HepG2 (cell line): ENCODE results near the gene CRIP1. TPM values are rescaled to one million over a fixed set of nuclear protein-coding genes. Genes with fewer than 3 reads are reported as not detected.

Source experiments
- ATAC-seq: fragments of 200-7000 bp; cut with Tn5 transposase; 3 replicates; pipeline ENCODE4 v1.9.1; 2020; ENCODE audit warnings: mild to moderate bottlenecking, moderate library complexity
- BruUV-seq: library from RNA; stranded (reverse); fragments of 400-500 nt; replicated peaks from 2 replicates; lab custom pipeline; 2021; lab: Mats Ljungman, UMichigan
- CTCF ChIA-PET: fragments of 300-600 bp; formaldehyde crosslinking; extraction: SDS; loops from one replicate; lab custom pipeline; 2021; ENCODE audit warnings: low total read pairs, inconsistent platforms, low intra/inter-chr PET ratio; lab: Yijun Ruan, JAX
- POLR2A ChIA-PET: fragments of 350-600 bp; sonication (Branson Sonifier 250); formaldehyde crosslinking; loops from one replicate; lab custom pipeline; 2020; ENCODE audit warnings: antibody characterized with exemption, inconsistent platforms; lab: Yijun Ruan, JAX
- DNase-seq: peaks from one replicate; pipeline ENCODE4 v3.0.0-alpha.2; 2015; ENCODE audit warnings: low spot score
- FAIRE-seq: peaks from 3 replicates; lab custom pipeline; 2011; peaks lifted over from hg19 to GRCh38; lab: Jason Lieb, UNC
- H2AFZ ChIP-seq: one replicate; pipeline ENCODE4 v1.6.1; 2011; ENCODE audit warnings: low read length, inconsistent platforms
- H3K27ac ChIP-seq: fragments of 300-600 bp; 3 replicates; pipeline ENCODE4 v1.8.0; 2011; ENCODE audit warnings: mixed run types, mild to moderate bottlenecking, mixed read lengths, low read length, inconsistent platforms; ENCODE audit not compliant: insufficient read depth; ENCODE audit errors: extremely low read length
- H3K27me3 ChIP-seq, 2 experiments: fragments of 200-600 bp in 1 of 2; 2 replicates in 1 of 2; 3 replicates in 1 of 2; pipeline versions ENCODE4 v1.6.0 to v1.8.0; 2011; ENCODE audit warnings: low read length in 2 of 2, mild to moderate bottlenecking in 2 of 2, moderate library complexity in 2 of 2, inconsistent platforms in 1 of 2; ENCODE audit not compliant: insufficient read depth in 2 of 2, control insufficient read depth in 1 of 2
- H3K36me3 ChIP-seq, 2 experiments: fragments of 200-600 bp in 1 of 2; replicated peaks in 1 of 2; 2 replicates in 1 of 2; 3 replicates in 1 of 2; pipeline versions ENCODE4 v1.5.1 to v1.8.0; 2011; ENCODE audit warnings: low read length in 2 of 2, inconsistent platforms in 1 of 2; ENCODE audit not compliant: insufficient read depth in 2 of 2, control insufficient read depth in 1 of 2
- H3K4me1 ChIP-seq: 2 replicates; pipeline ENCODE4 v1.5.1; 2012; ENCODE audit warnings: low read length, inconsistent platforms; ENCODE audit not compliant: insufficient read depth
- H3K4me2 ChIP-seq: 2 replicates; pipeline ENCODE4 v1.6.0; 2011; ENCODE audit warnings: low read depth, low read length, inconsistent platforms
- H3K4me3 ChIP-seq, 3 experiments: fragments of 200-600 bp in 1 of 3; sonication (generic), shearing (Covaris generic) in 1 of 3; replicated peaks in 1 of 3; 2 replicates each; pipeline ENCODE4 v1.5.1; 2011 to 2016; ENCODE audit warnings: low read length in 3 of 3, inconsistent platforms in 2 of 3, low read depth in 2 of 3, mild to moderate bottlenecking in 2 of 3, control low read depth in 1 of 3, mixed read lengths in 1 of 3; ENCODE audit not compliant: insufficient read depth in 1 of 3
- H3K79me2 ChIP-seq: one replicate; pipeline ENCODE4 v1.6.1; 2011; ENCODE audit warnings: low read length, inconsistent platforms; ENCODE audit not compliant: insufficient read depth
- H3K9ac ChIP-seq: 2 replicates; pipeline ENCODE4 v1.6.0; 2011; ENCODE audit warnings: mild to moderate bottlenecking, low read depth, low read length, inconsistent platforms; ENCODE audit not compliant: insufficient read depth
- H3K9me3 ChIP-seq: 2 replicates; pipeline ENCODE4 v1.5.1; 2012; ENCODE audit warnings: mild to moderate bottlenecking, low read length
- H4K20me1 ChIP-seq: 2 replicates; pipeline ENCODE4 v1.6.0; 2011; ENCODE audit warnings: inconsistent platforms, mild to moderate bottlenecking, low read length, moderate library complexity; ENCODE audit not compliant: insufficient read depth
- FOXP1 ChIP-seq, 2 experiments: fragments of 450-650 bp in 1 of 2; IDR thresholded peaks; 2 replicates each; pipeline ENCODE4 v1.6.1; 2017 to 2018; ENCODE audit warnings: antibody characterized with exemption in 1 of 2
- ZNF121 ChIP-seq: sonication (generic); formaldehyde crosslinking; IDR thresholded peaks from 2 replicates; pipeline ENCODE4 v1.5.0; 2020; ENCODE audit warnings: mild to moderate bottlenecking, missing genetic modification reagents
- WGBS: methylation state at CpG from one replicate; pipeline ENCODE4 v1.1.6; 2017; ENCODE audit warnings: low lambda C conversion rate; 5-methylcytosine and 5-hydroxymethylcytosine counted together
- in situ Hi-C: cut with HindIII; loops from 2 replicates; pipeline ENCODE4 v1.10.0; 2017; ENCODE audit warnings: low pct_unique_long_range_greater_than_20kb; ENCODE audit not compliant: extremely low pct_ligation_motif_present
- intact Hi-C: fragments of 100-400 bp; cut with micrococcal nuclease; formaldehyde crosslinking; loops from one replicate; pipeline ENCODE4 v1.10.0; 2022; ENCODE audit not compliant: unreplicated experiment
- polyA plus RNA-seq, 8 experiments: library from polyadenylated mRNA; depleted of rRNA in 3 of 8; stranded (reverse) in 7 of 8; unstranded in 1 of 8; fragments of >200 nt; fragmentation: Illumina TruSeq in 4 of 8; extraction: Trizol in 4 of 8; gene quantifications; 2 replicates each; pipeline versions ENCODE4 v1.2.1 to v1.2.3, GENCODE V29; 2011 to 2016; ENCODE audit warnings: low read depth in 4 of 8, missing spikeins in 1 of 8, mixed read lengths in 1 of 8; ENCODE audit not compliant: insufficient read depth in 1 of 8
- total RNA-seq, 5 experiments: library from RNA; depleted of rRNA; stranded (reverse); fragments of >200 nt; fragmentation: Illumina TruSeq; extraction: Trizol; gene quantifications; 2 replicates each; pipeline ENCODE4 v1.2.3, GENCODE V29; 2016; ENCODE audit warnings: low read depth in 1 of 5
- TF ChIP-seq, protein P1 (sequence below): sonication (generic); formaldehyde crosslinking; IDR thresholded peaks from 2 replicates; pipeline ENCODE4 v1.4.0; 2020; ENCODE audit warnings: missing genetic modification reagents, borderline replicate concordance

Gene CRIP1
- total and polyA plus RNA-seq, 2 of the 13 experiments (the other 11 are each of a cell fraction or from before 2014, with no cell fraction given) = 53.9 to 59.5 TPM

DNA sequence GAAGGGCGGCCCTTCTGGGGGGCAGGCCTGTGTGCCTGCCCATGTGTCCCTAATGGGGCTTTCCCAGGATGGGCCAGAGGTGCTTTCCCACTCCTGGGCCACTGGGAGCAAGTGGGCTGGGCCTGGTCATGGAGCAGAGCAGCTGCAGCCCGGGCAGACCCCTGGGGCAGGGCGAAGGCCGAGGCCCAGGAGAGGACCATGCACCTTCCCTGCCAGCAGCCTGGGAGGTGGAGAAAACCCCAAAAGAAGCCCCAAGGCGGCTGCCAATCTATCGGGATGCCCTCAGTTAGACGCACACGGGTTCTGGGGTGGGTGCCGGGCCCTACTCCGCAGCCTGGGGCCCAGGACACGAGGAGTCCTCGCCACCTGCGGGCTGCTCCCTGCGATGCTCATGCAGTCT lies 28.1 kb upstream of the CRIP1 start (continued):
- TF ChIP-seq, protein P1, sequence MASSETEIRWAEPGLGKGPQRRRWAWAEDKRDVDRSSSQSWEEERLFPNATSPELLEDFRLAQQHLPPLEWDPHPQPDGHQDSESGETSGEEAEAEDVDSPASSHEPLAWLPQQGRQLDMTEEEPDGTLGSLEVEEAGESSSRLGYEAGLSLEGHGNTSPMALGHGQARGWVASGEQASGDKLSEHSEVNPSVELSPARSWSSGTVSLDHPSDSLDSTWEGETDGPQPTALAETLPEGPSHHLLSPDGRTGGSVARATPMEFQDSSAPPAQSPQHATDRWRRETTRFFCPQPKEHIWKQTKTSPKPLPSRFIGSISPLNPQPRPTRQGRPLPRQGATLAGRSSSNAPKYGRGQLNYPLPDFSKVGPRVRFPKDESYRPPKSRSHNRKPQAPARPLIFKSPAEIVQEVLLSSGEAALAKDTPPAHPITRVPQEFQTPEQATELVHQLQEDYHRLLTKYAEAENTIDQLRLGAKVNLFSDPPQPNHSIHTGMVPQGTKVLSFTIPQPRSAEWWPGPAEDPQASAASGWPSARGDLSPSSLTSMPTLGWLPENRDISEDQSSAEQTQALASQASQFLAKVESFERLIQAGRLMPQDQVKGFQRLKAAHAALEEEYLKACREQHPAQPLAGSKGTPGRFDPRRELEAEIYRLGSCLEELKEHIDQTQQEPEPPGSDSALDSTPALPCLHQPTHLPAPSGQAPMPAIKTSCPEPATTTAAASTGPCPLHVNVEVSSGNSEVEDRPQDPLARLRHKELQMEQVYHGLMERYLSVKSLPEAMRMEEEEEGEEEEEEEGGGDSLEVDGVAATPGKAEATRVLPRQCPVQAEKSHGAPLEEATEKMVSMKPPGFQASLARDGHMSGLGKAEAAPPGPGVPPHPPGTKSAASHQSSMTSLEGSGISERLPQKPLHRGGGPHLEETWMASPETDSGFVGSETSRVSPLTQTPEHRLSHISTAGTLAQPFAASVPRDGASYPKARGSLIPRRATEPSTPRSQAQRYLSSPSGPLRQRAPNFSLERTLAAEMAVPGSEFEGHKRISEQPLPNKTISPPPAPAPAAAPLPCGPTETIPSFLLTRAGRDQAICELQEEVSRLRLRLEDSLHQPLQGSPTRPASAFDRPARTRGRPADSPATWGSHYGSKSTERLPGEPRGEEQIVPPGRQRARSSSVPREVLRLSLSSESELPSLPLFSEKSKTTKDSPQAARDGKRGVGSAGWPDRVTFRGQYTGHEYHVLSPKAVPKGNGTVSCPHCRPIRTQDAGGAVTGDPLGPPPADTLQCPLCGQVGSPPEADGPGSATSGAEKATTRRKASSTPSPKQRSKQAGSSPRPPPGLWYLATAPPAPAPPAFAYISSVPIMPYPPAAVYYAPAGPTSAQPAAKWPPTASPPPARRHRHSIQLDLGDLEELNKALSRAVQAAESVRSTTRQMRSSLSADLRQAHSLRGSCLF (CRISPR knock-in tag) = no peak

DNA sequence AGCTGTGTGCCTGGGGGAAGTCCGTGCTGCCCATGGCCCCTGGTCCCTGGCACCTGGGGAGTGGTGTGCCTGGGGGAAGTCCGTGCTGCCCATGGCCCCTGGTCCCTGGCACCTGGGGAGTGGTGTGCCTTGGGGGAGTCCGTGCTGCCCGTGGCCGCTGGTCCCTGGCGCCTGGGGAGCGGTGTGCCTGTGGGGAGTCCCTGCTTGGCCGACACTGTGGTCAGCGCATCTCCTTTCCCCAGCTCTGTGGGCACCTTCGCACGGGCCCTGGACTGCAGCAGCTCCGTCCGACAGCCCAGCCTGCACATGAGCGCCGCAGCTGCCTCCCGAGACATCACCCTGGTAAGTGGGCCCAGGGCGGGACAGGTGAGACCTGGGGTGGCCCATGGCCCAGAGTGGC lies 26.6 kb upstream of the CRIP1 start:
- no peak for DNase-seq
- no peak for ATAC-seq
- Histone ChIP-seq H4K20me1 (no peaks in the 10 kb centered on the region), H3K4me1 (no peaks in the 10 kb centered on the region), H3K27me3 (no peaks in the 10 kb centered on the region), H3K4me3 (no peak overlapping the region), H3K27ac (no peak overlapping the region), H3K9ac (no peak overlapping the region), H3K79me2 (no peaks in the 10 kb centered on the region), H3K36me3 (peaks cover 16 to 44% of the 10 kb centered on the region in 2 experiments; a peak in 4 of 5 replicates), H3K9me3 (no peaks in the 10 kb centered on the region), H2AFZ (no peak overlapping the region)
- BruUV-seq = no TSS peak
- POLR2A ChIA-PET = no interaction called here
- CTCF ChIA-PET = no interaction called here
- intact Hi-C loops = no loop called here
- no peak for FAIRE-seq
- no peak for TF ChIP-seq FOXP1 (IDR thresholded peaks at IDR 0.05)
- TF ChIP-seq FOXP1 (CRISPR knock-in tag; IDR thresholded peaks at IDR 0.05) = no peak
- no peak for TF ChIP-seq ZNF121
- TF ChIP-seq, all 625 proteins: peak for 0
- in situ Hi-C loops = no loop called here
- WGBS = no CpG with 5 or more reads among the region's 17 CpGs
- no peak overlapping the region for H3K4me2 ChIP-seq
